HCT116 (cell line): ENCODE results near the gene TMEM192. TPM values are rescaled to one million over a fixed set of nuclear protein-coding genes. Genes with fewer than 3 reads are reported as not detected.

Experiments used
- ATAC-seq: fragments of 200-7000 bp; cut with Tn5 transposase; 2 replicates; pipeline ENCODE4 v1.9.1; 2020; ENCODE audit warnings: mild to moderate bottlenecking, moderate library complexity
- BruUV-seq: library from RNA; stranded (reverse); fragments of 400-500 nt; replicated peaks from 2 replicates; lab custom pipeline; 2021; lab: Mats Ljungman, UMichigan
- CTCF ChIA-PET: fragments of 300-600 bp; sonication (Branson Sonifier 250); formaldehyde crosslinking; loops from one replicate; lab custom pipeline; 2021; ENCODE audit warnings: antibody characterized with exemption; lab: Charles Lee
- POLR2A ChIA-PET: fragments of 300-600, 350-600 bp; sonication (Branson Sonifier 250); formaldehyde crosslinking; loops from one replicate; lab custom pipeline; 2021; ENCODE audit warnings: antibody characterized with exemption; lab: Charles Lee
- RAD21 ChIA-PET, 2 experiments: fragments of 300-600 bp; sonication (Branson Sonifier 250); formaldehyde crosslinking; loops; one replicate each; lab custom pipeline; 2023; ENCODE audit warnings: low total read pairs in 2 of 2; ENCODE audit not compliant: uncharacterized antibody in 2 of 2, unreplicated experiment in 2 of 2, low non-redundant PET in 1 of 2; lab: Charles Lee
- DNase-seq: peaks from one replicate; pipeline ENCODE4 v3.0.0-alpha.2; 2010; ENCODE audit warnings: low read depth, low spot score
- H2AFZ ChIP-seq: fragments of 200-600 bp; shearing (Covaris generic), sonication (generic); 2 replicates; pipeline ENCODE4 v1.6.1; 2017; ENCODE audit warnings: low read depth, mixed run types, mixed read lengths, antibody characterized with exemption, low read length; ENCODE audit not compliant: poor library complexity, severe bottlenecking
- H3K27ac ChIP-seq: 2 replicates; pipeline ENCODE4 v1.5.1; 2012; ENCODE audit warnings: low read depth, low read length
- H3K27me3 ChIP-seq: fragments of 200-600 bp; sonication (generic); 2 replicates; pipeline ENCODE4 v1.6.1; 2016; ENCODE audit warnings: mixed run types, low read length, mixed read lengths; ENCODE audit not compliant: insufficient read depth
- H3K36me3 ChIP-seq, 2 experiments: fragments of 200-500 bp in 1 of 2; fragments of 200-600 bp in 1 of 2; sonication (Bioruptor generic) in 1 of 2; sonication (generic) in 1 of 2; 2 replicates each; pipeline versions ENCODE4 v1.5.1 to v1.6.1; 2014 to 2016; ENCODE audit warnings: low read length in 2 of 2, inconsistent platforms in 1 of 2, mixed read lengths in 1 of 2, mixed run types in 1 of 2; ENCODE audit not compliant: insufficient read depth in 2 of 2, control insufficient read depth in 1 of 2
- H3K4me1 ChIP-seq, 2 experiments: fragments of 200-600 bp in 1 of 2; sonication (generic) in 1 of 2; 2 replicates each; pipeline versions ENCODE4 v1.5.1 to v1.6.1; 2012 to 2017; ENCODE audit warnings: low read length in 2 of 2, inconsistent platforms in 1 of 2, mild to moderate bottlenecking in 1 of 2, mixed read lengths in 1 of 2, mixed run types in 1 of 2, moderate library complexity in 1 of 2; ENCODE audit not compliant: insufficient read depth in 2 of 2, control insufficient read depth in 1 of 2
- H3K4me2 ChIP-seq: fragments of 200-600 bp; sonication (generic); 2 replicates; pipeline ENCODE4 v1.6.1; 2017; ENCODE audit warnings: mixed run types, low read length, mixed read lengths
- H3K4me3 ChIP-seq, 2 experiments: fragments of 200-600 bp in 1 of 2; sonication (generic) in 1 of 2; replicated peaks in 1 of 2; 2 replicates each; pipeline ENCODE4 v1.5.1; 2011 to 2016; ENCODE audit warnings: low read length in 2 of 2, control low read depth in 1 of 2, low read depth in 1 of 2, mild to moderate bottlenecking in 1 of 2, mixed read lengths in 1 of 2, mixed run types in 1 of 2
- H3K79me2 ChIP-seq: fragments of 200-600 bp; sonication (generic); 2 replicates; pipeline ENCODE4 v1.6.1; 2017; ENCODE audit warnings: mild to moderate bottlenecking, mixed run types, low read length, moderate library complexity, mixed read lengths; ENCODE audit not compliant: insufficient read depth
- H3K9ac ChIP-seq: fragments of 200-600 bp; sonication (generic); 2 replicates; pipeline ENCODE4 v1.6.1; 2016; ENCODE audit warnings: low read length, mixed read lengths
- H3K9me2 ChIP-seq: fragments of 200-600 bp; sonication (generic), shearing (Covaris generic); 2 replicates; pipeline ENCODE4 v1.6.1; 2017; ENCODE audit warnings: mixed run types, mild to moderate bottlenecking, moderate library complexity; ENCODE audit not compliant: insufficient read depth
- H3K9me3 ChIP-seq, 2 experiments: fragments of 200-500 bp in 1 of 2; fragments of 200-600 bp in 1 of 2; sonication (Bioruptor generic) in 1 of 2; sonication (generic) in 1 of 2; 2 replicates each; pipeline ENCODE4 v1.6.1; 2014 to 2017; ENCODE audit warnings: low read length in 2 of 2, mixed read lengths in 2 of 2, inconsistent platforms in 1 of 2, low read depth in 1 of 2, mild to moderate bottlenecking in 1 of 2, mixed run types in 1 of 2, moderate library complexity in 1 of 2; ENCODE audit not compliant: control insufficient read depth in 1 of 2, insufficient read depth in 1 of 2
- H4K20me1 ChIP-seq: fragments of 200-600 bp; sonication (generic), shearing (Covaris generic); 2 replicates; pipeline ENCODE4 v1.6.1; 2017; ENCODE audit warnings: mixed run types, mild to moderate bottlenecking, moderate library complexity; ENCODE audit not compliant: insufficient read depth
- CEBPB ChIP-seq: IDR thresholded peaks from 2 replicates; pipeline ENCODE4 v1.6.1; 2012; ENCODE audit warnings: low read depth
- CTCF ChIP-seq, 3 experiments: fragments of 200-600 bp in 1 of 3; sonication (generic) in 1 of 3; IDR thresholded peaks in 2 of 3; conservative IDR thresholded peaks in 1 of 3; 2 replicates each; pipeline ENCODE4 v1.5.1; 2012 to 2017; ENCODE audit warnings: low read depth in 2 of 3, low read length in 2 of 3, antibody characterized with exemption in 1 of 3, borderline replicate concordance in 1 of 3, control low read depth in 1 of 3, mild to moderate bottlenecking in 1 of 3, mixed read lengths in 1 of 3, mixed run types in 1 of 3, moderate library complexity in 1 of 3; ENCODE audit not compliant: insufficient read depth in 1 of 3
- EGR1 ChIP-seq: IDR thresholded peaks from 2 replicates; pipeline ENCODE4 v1.6.1; 2012; ENCODE audit warnings: low read depth
- ELF1 ChIP-seq: IDR thresholded peaks from 2 replicates; pipeline ENCODE4 v1.6.1; 2012; ENCODE audit warnings: low read depth, borderline replicate concordance
- EZH2 ChIP-seq: fragments of 200-600 bp; sonication (generic); IDR thresholded peaks from 2 replicates; pipeline ENCODE4 v1.6.1; 2017; ENCODE audit warnings: antibody characterized with exemption, mixed run types
- EZH2phosphoT487 ChIP-seq: fragments of 200-600 bp; IDR thresholded peaks from 2 replicates; pipeline ENCODE4 v1.6.1; 2018; ENCODE audit warnings: antibody characterized with exemption, borderline replicate concordance
- JUND ChIP-seq: IDR thresholded peaks from 2 replicates; pipeline ENCODE4 v1.6.1; 2012
- MAX ChIP-seq: IDR thresholded peaks from 2 replicates; pipeline ENCODE4 v1.6.1; 2012
- POLR2A ChIP-seq: IDR thresholded peaks from 2 replicates; pipeline ENCODE4 v1.7.0; 2011; ENCODE audit warnings: borderline replicate concordance; ENCODE audit not compliant: insufficient read depth, insufficient read length; ENCODE audit errors: extremely low read depth
- SIN3A ChIP-seq: IDR thresholded peaks from 2 replicates; pipeline ENCODE4 v1.6.1; 2012; ENCODE audit warnings: low read depth
- SP1 ChIP-seq: IDR thresholded peaks from 2 replicates; pipeline ENCODE4 v1.6.1; 2012; ENCODE audit warnings: low read depth
- YY1 ChIP-seq: IDR thresholded peaks from 2 replicates; pipeline ENCODE4 v1.6.1; 2011; ENCODE audit warnings: low read length, low read depth, moderate library complexity, mild to moderate bottlenecking; ENCODE audit not compliant: insufficient replicate concordance; ENCODE audit errors: extremely low read depth
- ZBTB33 ChIP-seq: IDR thresholded peaks from 2 replicates; pipeline ENCODE4 v1.6.1; 2011; ENCODE audit warnings: mild to moderate bottlenecking, low read length, moderate library complexity; ENCODE audit not compliant: insufficient replicate concordance; ENCODE audit errors: extremely low read depth
- ZFX ChIP-seq: fragments of 450-650 bp; IDR thresholded peaks from 2 replicates; pipeline ENCODE4 v1.6.1; 2017
- ZNF274 ChIP-seq: fragments of 200-500 bp; sonication (Bioruptor generic); IDR thresholded peaks from 2 replicates; pipeline ENCODE4 v1.6.1; 2014; ENCODE audit warnings: mild to moderate bottlenecking, low read depth, low read length, inconsistent platforms
- intact Hi-C: fragments of 100-400 bp; cut with micrococcal nuclease; formaldehyde crosslinking; loops from 2 replicates; pipeline ENCODE4 v1.10.0; 2022
- total RNA-seq: library from RNA; stranded (reverse); gene quantifications from one replicate; pipeline ENCODE4 v1.2.1, GENCODE V29; 2021; ENCODE audit not compliant: unreplicated experiment

TMEM192 gene
- total RNA-seq, 1 experiment from 2014 or later, result 13.1 TPM

GRCh38 chr4:165154482-165154881 is 41.8 kb upstream of the TMEM192 start:
- no peak overlapping the region for H2AFZ ChIP-seq
- no peaks in the 10 kb centered on the region for H3K79me2 ChIP-seq
- H3K27ac ChIP-seq, result no peak overlapping the region
- no peak overlapping the region for H3K9ac ChIP-seq
- H4K20me1 ChIP-seq, result no peaks in the 10 kb centered on the region
- intact Hi-C loops, result no loop called here
- BruUV-seq, result no TSS peak
- H3K4me1 ChIP-seq, result peaks cover 0 to 8% of the 10 kb centered on the region in 2 experiments; a peak in 2 of 4 replicates
- no peak for DNase-seq
- H3K27me3 ChIP-seq, result no peaks in the 10 kb centered on the region
- ChIA-PET RAD21 (no interaction called here), POLR2A (no interaction called here), CTCF (no interaction called here)
- ATAC-seq, result no peak
- no peak for TF ChIP-seq EZH2
- no peak for TF ChIP-seq MAX
- TF ChIP-seq ZBTB33, result no peak
- no peak for TF ChIP-seq CEBPB
- TF ChIP-seq SP1, result no peak
- no peaks in the 10 kb centered on the region for H3K36me3 ChIP-seq
- H3K9me2 ChIP-seq, result no peaks in the 10 kb centered on the region
- H3K4me2 ChIP-seq, result no peak overlapping the region
- H3K4me3 ChIP-seq, result no peak overlapping the region
- no peaks in the 10 kb centered on the region for H3K9me3 ChIP-seq

GRCh38 chr4:165152527-165152926 is 39.9 kb upstream of the TMEM192 start:
- Histone ChIP-seq H3K4me1 (peaks cover 0 to 8% of the 10 kb centered on the region in 2 experiments; a peak in 2 of 4 replicates), H3K36me3 (no peaks in the 10 kb centered on the region), H3K9me2 (no peaks in the 10 kb centered on the region), H3K27me3 (no peaks in the 10 kb centered on the region), H3K4me3 (no peak overlapping the region), H2AFZ (no peak overlapping the region), H3K4me2 (no peak overlapping the region), H3K27ac (no peak overlapping the region), H3K9me3 (no peaks in the 10 kb centered on the region), H3K9ac (no peak overlapping the region), H4K20me1 (no peaks in the 10 kb centered on the region), H3K79me2 (no peaks in the 10 kb centered on the region)
- ChIA-PET RAD21 (no interaction called here), CTCF (no interaction called here), POLR2A (no interaction called here)
- ATAC-seq (no peak), DNase-seq (no peak)
- BruUV-seq, result no TSS peak
- no peak for TF ChIP-seq SIN3A
- no peak for TF ChIP-seq ELF1
- no peak for TF ChIP-seq CTCF (IDR thresholded peaks at IDR 0.05 in 2 of 3, conservative IDR thresholded peaks at IDR 0.05 in 1 of 3; ENCODE audit: borderline replicate concordance in 1 of 3, insufficient read depth in 1 of 3, low read depth in 2 of 3, low read length in 2 of 3)
- no peak for TF ChIP-seq JUND
- TF ChIP-seq YY1, result no peak
- no peak for TF ChIP-seq EGR1
- no peak for TF ChIP-seq POLR2A
- no peak for TF ChIP-seq EZH2phosphoT487
- no peak for TF ChIP-seq ZNF274
- TF ChIP-seq ZFX, result no peak
- TF ChIP-seq SP1, result no peak
- TF ChIP-seq CEBPB, result no peak
- intact Hi-C loops, result no loop called here
